DND-41 (cell line): ENCODE results near the gene MACO1.

Source experiments
- EZH2 ChIP-seq: IDR thresholded peaks from 3 replicates; pipeline ENCODE4 v1.6.1; 2012; ENCODE audit warnings: borderline replicate concordance, low read depth, mild to moderate bottlenecking, moderate library complexity, low read length, inconsistent platforms; ENCODE audit not compliant: severe bottlenecking
- TF ChIP-seq, protein P1 (sequence below): IDR thresholded peaks from 2 replicates; pipeline ENCODE4 v1.5.1; 2012; ENCODE audit warnings: borderline replicate concordance, low read length, moderate library complexity, mild to moderate bottlenecking; ENCODE audit not compliant: poor library complexity, severe bottlenecking; ENCODE audit errors: extremely low read depth

DNA sequence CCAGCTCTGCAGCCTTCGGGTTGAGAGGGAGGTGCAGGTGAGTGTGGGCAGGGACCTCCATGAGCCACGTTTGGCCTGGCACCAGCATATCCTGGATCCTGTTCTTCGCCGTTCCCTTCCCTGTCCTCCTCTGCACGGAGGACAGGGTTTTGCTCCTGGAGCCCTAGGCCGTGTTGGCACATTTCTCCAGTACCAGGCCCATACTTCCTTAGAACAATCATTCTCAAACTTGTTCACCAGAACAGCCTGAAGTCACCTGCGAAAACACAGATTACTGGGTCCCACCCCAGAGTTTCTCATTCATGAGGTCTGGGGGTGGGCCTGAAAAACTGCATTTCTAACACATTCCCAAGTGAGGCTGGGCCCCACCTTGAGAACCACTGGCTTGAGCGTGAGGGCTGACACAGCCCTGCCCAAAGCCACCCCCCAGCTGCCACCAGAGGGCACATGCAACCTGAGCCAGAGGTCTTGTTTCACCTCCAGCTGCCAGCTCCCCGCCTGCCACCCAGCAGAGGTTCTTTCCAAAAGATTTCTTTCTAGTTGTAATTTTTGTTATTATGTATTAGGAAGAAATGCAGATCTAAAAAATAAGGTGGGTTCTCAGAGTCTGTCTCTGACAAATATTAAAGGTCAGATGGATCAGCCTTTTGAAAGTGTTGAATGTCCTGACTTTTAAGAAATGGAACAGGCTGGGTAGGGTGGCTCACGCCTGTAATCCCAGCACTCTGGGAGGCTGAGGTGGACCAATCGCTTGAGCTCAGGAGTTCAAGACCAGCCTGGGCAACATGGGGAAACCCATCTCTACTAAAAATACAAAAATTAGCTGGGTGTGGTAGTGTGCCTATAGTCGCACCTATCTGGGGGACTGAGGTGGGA lies 73.1 kb downstream of the MACO1 start:
- TF ChIP-seq, protein P1, sequence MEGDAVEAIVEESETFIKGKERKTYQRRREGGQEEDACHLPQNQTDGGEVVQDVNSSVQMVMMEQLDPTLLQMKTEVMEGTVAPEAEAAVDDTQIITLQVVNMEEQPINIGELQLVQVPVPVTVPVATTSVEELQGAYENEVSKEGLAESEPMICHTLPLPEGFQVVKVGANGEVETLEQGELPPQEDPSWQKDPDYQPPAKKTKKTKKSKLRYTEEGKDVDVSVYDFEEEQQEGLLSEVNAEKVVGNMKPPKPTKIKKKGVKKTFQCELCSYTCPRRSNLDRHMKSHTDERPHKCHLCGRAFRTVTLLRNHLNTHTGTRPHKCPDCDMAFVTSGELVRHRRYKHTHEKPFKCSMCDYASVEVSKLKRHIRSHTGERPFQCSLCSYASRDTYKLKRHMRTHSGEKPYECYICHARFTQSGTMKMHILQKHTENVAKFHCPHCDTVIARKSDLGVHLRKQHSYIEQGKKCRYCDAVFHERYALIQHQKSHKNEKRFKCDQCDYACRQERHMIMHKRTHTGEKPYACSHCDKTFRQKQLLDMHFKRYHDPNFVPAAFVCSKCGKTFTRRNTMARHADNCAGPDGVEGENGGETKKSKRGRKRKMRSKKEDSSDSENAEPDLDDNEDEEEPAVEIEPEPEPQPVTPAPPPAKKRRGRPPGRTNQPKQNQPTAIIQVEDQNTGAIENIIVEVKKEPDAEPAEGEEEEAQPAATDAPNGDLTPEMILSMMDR = peak; percentile 65
- no peak for TF ChIP-seq EZH2
